ENCODE measurements around the gene EPS8.
A peak's percentile ranks its signal among the peaks of the same experiment; 100 is the strongest.

Gene EPS8

DNA sequence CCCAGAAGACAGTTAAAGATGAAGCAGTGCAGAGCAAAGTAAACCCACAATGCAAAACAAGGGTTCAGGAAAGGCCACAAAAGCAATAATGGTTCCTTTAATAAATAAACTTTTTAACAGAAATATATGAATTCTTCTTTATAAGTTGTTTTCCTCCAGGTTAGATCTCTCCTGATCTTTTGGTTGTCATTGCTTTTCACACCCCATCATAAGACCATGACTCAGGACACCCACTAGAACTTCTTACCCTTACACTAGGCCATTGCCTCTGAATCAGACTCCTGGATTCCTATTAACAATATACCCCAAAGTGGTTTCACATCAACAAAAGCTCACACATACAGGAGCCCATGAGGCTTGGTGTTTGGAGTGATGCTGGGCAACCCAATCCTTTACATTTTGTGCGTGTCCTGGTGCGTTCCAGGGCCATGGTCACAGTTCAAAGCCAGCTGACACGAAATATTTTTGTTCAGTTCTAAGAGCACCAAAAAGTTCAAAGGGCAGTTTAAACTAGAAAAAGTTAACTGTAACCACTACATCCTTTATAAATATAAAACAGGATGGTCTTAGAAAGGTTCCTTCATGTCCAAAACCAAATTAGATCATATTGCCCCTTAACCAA, 187.0 kb downstream of the EPS8 start:
- DNase-seq = no peak
- Histone ChIP-seq H3K36me3 (replicated peaks) (no peaks in the 10 kb centered on the region), H3K4me3 (ENCODE audit: low read depth, low read length) (no peak overlapping the region), H3K27me3 (replicated peaks) (no peaks in the 10 kb centered on the region), H3K27ac (no peak overlapping the region)
- TF ChIP-seq, protein P1, sequence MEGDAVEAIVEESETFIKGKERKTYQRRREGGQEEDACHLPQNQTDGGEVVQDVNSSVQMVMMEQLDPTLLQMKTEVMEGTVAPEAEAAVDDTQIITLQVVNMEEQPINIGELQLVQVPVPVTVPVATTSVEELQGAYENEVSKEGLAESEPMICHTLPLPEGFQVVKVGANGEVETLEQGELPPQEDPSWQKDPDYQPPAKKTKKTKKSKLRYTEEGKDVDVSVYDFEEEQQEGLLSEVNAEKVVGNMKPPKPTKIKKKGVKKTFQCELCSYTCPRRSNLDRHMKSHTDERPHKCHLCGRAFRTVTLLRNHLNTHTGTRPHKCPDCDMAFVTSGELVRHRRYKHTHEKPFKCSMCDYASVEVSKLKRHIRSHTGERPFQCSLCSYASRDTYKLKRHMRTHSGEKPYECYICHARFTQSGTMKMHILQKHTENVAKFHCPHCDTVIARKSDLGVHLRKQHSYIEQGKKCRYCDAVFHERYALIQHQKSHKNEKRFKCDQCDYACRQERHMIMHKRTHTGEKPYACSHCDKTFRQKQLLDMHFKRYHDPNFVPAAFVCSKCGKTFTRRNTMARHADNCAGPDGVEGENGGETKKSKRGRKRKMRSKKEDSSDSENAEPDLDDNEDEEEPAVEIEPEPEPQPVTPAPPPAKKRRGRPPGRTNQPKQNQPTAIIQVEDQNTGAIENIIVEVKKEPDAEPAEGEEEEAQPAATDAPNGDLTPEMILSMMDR (IDR thresholded peaks at IDR 0.05; ENCODE audit: low read depth, low read length, missing control alignments) = no peak
- in situ Hi-C loops (cut with HindIII; ENCODE audit: low pct_ligation_motif_present, low sequenced_read_pairs) = no loop called here

DNA sequence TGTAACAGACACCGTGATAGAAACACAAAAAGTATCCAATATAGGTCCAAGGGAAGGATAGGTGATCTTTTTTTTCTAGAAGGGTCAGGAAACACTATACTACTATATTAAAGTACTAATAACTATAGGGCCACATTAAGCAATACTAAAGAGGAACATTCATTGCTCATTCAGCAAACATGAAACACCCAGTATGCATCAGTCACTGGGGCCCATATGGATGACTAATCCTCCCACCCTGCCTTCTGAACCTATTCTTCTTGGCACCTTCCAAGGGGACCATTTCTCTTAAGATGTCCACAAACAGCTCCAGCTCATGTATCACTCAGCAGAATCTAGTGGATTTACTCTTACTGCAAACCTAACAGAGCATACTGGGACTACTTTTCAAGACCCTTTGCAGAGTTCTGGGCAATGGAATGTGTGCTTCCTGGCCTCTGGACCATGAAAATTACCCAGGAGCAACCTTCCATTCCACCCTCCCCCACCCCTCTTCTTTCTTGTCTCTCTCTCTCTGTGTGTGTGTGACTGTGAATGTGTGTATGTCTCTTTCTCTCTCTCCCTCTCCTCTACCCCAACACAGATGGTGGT, 187.9 kb downstream of the EPS8 start:
- no peak overlapping the region for H3K4me3 ChIP-seq (ENCODE audit: low read depth, low read length)
- DNase-seq = peak; percentile 83
- H3K27me3 ChIP-seq (replicated peaks) = no peaks in the 10 kb centered on the region
- H3K36me3 ChIP-seq (replicated peaks) = no peaks in the 10 kb centered on the region
- in situ Hi-C loops (cut with HindIII; ENCODE audit: low pct_ligation_motif_present, low sequenced_read_pairs) = no loop called here
- H3K27ac ChIP-seq = peak overlapping the region; percentile 53
- TF ChIP-seq, protein P1 (IDR thresholded peaks at IDR 0.05; ENCODE audit: low read depth, low read length, missing control alignments) = no peak

DNA sequence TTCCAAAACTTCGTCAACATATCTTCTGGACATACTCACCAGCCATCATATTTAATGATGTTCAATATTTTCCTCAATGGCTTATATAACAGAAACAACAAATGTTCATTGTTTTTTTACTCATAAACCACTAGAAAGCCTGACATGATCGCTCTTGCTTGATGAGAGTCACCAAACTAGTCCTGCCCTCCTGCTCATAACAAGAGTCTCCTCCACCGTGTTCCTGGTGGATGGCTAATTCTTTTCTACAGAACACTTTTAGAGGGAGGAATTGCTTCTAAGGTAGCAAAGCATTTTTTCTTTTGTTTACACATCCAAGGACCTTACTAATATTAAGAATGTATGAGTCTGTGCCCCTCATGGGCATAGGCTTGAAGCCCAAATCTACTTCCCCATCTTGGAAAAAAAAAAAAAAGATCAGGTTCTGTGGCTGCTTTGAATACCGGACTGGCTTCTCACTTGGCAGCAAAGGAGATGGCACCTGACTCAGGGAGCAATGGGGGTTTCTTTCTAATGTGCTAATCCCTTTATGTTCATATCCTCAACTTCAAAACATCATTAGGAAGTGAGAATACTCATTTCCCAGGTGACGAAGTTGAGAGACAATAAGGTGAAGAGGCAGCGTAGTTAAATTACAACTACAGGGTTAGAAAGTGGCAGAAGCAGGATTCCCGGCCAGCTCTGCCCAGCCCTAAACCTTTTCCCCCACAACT, 188.8 kb downstream of the EPS8 start:
- TF ChIP-seq, protein P1 (IDR thresholded peaks at IDR 0.05; ENCODE audit: low read depth, low read length, missing control alignments) = no peak
- H3K36me3 ChIP-seq (replicated peaks) = no peaks in the 10 kb centered on the region
- no peaks in the 10 kb centered on the region for H3K27me3 ChIP-seq (replicated peaks)
- in situ Hi-C loops (cut with HindIII; ENCODE audit: low pct_ligation_motif_present, low sequenced_read_pairs) = no loop called here
- H3K4me3 ChIP-seq (ENCODE audit: low read depth, low read length) = no peak overlapping the region
- no peak overlapping the region for H3K27ac ChIP-seq
- DNase-seq = no peak

DNA sequence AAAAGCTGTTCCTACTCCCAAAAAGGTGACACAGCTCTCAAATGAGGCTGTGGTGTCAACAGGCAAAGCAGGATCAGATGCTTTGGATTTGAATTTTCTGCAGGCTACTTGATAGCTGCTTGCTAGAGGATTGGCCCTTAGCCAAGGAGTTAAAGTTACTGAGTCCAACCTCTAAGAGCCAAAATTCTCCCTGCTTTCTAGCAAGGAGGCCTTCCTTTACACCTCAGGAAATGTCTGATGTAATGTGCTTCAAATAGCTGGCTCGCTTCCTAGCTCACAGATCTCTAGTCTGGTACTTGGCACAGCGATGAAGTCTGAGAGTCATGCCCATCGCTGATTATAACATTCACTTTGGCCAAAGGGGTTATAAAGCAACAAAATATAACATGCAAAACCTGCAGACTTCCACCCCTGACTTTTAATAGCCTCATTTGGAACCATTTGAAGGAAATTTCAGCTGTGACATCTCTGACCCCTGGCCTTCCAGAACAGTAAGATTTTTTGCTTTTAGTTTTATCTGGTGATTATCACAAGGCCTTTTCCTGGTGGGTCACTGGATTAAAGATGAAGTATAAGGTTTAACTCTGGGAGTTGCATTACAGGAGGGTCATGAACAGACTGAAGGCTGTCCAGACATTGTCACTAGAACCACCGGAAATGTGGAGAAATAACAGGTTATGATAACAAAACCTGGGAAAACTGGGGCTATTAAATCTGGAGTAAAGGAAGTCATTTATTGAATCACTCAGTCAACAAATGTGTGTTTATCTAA, 189.7 kb downstream of the EPS8 start:
- no peaks in the 10 kb centered on the region for H3K36me3 ChIP-seq (replicated peaks)
- TF ChIP-seq, protein P1 (IDR thresholded peaks at IDR 0.05; ENCODE audit: low read depth, low read length, missing control alignments) = no peak
- peak; percentile 57 for DNase-seq

DNA sequence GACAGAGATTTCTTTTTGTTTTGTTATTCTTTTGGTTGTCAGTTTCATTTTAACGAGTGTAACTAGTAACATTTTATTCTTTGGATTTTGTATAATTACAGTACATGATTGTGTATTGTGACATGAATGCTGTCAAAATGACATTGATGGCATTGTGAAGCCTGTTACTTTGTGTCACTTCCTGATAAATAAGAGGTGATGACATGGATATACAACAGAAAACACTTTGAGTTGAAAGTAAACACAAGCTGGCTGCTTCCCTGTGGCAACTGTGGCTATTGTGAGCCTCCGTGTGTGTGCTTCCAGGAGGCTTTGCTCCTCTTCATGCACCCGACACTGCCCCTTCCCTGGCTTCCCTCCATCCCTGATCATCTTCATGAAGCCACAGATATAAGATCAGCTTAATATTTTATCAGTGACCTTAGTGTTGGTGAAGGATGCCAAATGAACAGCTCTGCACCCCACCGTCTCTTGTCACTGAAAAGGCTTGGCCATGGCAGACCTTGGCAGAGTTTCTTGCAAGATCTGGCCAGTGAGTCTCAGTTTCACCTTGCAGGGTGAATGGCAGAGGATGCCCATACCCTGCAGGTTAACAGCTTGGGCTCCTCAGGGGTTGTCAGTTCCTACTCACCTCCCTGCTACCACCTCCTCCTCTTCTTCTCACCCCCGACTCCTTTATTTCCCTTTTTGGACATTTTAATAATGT, 191.9 kb downstream of the EPS8 start:
- Histone ChIP-seq H3K27me3 (replicated peaks) (no peaks in the 10 kb centered on the region), H3K27ac (no peak overlapping the region), H3K36me3 (replicated peaks) (no peaks in the 10 kb centered on the region), H3K4me3 (ENCODE audit: low read depth, low read length) (no peak overlapping the region)
- DNase-seq = no peak
- in situ Hi-C loops (cut with HindIII; ENCODE audit: low pct_ligation_motif_present, low sequenced_read_pairs) = no loop called here
- TF ChIP-seq, protein P1 (IDR thresholded peaks at IDR 0.05; ENCODE audit: low read depth, low read length, missing control alignments) = no peak

More for the DNA sequence above, 189.7 kb downstream of the EPS8 start:
- Histone ChIP-seq H3K27ac (no peak overlapping the region), H3K4me3 (ENCODE audit: low read depth, low read length) (no peak overlapping the region), H3K27me3 (replicated peaks) (no peaks in the 10 kb centered on the region)
- in situ Hi-C loops (cut with HindIII; ENCODE audit: low pct_ligation_motif_present, low sequenced_read_pairs) = no loop called here

Measured in brain microvascular endothelial cell (primary cell).